Measurements from ENCODE around the gene SLC5A10.
A peak's percentile ranks its signal among the peaks of the same experiment; 100 is the strongest.
"Not testable (repeated sequence)": the region's sequence is repeated elsewhere in the genome, so short reads cannot be mapped to it uniquely, and the experiment has no call there.

Gene SLC5A10

DNA sequence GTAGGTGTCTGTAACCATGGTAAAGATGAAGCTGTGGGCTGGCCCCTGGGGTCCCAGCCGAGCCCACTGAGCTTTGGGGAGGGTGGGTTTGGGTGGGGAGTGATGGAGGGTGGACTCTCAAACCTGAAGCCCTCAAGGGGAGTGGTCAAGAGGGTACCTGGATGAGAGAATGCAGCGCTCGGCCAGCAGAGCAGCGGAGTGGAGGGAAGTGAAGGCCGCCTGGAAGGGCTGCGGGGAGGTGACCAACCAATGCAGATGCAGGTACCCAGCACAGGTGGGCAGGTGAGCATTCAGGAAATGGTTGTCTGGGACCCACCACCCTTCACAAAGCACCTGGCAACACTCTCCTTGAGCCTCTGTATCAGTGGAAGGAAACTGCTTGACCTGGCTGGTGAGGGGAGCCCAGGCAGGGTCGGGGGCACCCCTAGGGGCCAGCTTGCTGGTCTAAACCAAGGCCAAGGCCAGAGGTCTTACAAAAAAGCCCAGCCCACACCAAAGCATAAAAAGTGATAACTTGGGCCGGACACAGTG, 3.4 kb upstream of the SLC5A10 start:
- no peak for DNase-seq

DNA sequence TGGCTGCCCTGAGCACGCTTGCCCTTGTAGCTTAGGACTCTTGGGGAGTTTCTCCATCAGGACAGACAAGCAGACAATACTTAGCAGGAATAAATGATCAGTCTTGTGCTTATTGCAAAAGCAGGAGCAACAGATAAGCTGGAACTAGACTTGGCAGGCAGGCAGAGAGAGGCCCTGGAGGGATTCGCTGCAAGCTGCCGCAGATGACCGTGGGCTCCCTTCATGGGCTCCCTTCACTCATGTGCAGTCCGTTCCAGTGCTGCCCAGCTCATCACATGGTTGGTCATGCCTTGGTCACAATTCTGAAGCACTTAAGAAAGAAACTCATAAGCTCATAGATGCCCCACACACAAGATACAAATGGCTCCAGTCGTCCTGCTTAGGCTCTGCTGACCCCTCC, 2.4 kb upstream of the SLC5A10 start:
- DNase-seq: no peak

DNA sequence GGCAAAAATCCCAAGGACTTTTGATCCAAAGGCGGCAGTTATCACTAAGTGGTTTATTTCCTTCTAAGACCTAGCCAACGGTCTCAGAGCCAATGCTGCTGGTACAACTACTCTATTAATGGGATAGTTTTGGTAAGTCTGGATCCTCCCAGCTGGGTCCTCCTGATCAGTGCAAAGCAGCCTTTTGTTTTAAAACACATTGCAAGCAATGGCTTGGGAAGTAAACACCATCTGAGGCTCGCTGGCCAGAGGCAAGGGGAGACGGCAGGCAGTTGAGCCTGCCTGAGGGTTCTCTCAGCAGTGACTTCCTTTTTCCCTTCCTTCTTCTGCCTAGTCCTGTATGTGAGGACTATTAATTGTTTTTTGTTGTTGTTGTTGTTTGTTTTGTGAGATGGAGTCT, 1.6 kb upstream of the SLC5A10 start:
- DNase-seq: no peak

DNA sequence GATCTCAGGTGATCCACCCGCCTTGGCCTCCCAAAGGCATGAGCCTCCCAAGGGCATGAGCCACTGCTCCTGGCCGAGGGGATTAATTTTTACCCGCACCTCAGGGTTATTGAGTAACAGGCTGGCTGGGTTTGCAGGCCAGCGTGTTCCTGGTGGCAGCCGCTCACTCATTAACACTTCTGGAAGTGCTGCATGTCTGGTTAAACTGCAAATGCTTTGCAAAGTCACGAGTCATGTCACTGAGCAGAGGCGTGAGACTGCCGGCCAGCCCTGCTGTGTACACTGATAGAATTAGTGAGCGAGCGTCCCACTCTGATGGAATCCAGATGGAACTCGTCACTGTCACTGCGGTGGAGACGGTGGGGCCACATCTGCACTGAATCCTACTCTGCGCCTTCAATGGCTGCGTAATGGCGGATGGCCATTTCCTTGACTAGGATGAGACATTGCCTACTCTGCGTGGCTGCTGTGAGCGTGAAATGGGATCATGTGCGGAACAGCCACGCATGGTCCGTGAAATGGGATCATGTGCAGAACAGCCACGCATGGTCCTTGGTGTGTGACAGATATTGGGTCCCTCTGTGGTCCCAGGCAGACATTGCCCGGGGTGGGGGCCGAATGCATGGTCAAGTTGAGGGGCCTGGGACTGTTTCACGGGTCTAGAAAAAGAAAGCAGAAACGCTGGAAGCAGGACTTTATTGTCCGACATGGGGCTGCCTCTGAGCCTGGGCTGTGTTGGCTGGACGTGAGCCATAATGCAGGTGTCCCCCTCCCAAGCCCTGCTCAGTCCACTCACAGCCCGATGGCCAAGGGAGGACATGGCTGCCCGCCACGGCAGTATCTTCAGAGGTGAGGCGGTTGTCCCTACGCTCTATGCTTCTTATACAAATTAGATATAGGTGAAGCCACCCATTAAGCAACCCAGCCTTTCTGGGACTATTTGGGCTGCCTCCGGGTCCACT, 740 bp upstream of the SLC5A10 start:
- DNase-seq: no peak

DNA sequence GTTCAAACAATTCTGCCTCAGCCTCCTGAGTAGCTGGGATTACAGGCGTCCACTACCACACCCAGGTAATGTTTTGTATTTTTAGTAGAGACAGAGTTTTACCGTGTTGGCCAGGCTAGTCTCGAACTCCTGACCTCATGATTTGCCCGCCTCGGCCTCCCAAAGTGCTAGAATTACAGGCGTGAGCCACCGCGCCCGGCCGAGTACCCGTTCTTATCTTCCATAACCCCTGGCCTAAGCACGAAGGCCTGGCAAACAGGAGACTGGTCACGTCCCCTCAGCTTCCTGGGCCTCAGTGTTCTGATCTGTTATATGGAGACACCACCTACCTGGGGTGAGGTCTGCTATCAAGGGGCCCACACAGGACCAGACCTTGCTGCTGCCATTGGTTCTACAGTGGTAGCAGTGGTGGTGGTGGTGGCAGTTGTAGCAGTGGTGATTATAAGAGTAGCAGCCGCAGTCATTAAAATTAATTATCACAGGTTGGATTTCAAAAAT, 1.3 kb downstream of the SLC5A10 start:
- no peak for DNase-seq

DNA sequence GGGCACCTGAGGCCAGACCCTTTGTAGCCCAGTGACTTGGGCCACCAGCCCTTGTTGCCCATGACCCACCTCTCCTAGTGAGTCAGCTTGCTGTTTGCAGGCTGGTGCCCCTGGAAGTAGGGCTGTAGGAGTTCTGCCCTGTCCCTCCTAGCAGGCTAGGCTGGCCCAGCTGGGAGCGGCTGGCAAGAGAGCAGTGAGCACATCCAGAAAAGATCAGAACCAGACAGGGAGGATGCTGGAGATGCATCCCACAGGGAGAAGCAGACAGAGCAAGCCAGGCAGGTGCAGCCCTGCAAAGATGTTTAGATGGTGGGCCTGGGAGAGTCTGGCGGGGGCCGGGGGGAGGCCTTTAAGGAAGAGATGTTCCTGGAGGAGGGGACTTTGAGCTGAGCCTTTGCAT, 2.4 kb downstream of the SLC5A10 start:
- DNase-seq: no peak

DNA sequence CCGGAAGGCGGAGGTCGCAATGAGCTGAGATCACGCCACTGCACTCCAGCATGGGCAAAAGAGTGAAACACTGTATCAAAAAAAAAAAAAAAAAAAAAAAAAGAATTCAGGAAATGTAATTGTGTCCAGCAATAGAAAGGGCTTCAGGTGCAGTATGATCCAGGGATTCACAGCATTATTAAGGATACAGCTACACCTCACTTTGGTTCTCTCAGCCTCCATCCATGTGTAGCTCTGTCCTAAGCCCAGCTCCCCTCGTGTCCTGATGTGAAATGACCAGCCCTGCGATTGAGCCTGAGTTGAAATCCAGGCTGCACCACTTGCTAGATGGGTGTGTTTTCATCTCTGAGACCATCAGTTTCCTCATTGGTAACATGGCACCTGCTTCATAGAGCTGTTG, 3.0 kb downstream of the SLC5A10 start:
- DNase-seq: no peak

DNA sequence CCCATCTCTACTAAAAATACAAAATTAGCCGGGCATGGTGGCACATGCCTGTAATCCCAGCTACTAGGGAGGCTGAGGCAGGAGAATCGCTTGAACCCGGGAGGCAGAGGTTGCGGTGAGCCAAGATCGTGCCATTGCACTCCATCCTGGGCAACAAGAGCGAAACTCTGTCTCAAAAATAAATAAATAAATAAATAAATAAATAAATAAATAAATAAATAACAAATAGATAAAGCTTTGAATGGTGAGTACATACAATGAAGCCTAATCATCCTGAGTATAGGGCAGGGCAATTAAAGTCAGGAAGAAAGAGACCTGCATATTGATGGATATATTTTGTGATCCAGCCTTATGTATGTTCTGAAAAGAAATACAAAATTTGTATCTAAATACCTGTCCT, 4.1 kb downstream of the SLC5A10 start:
- not testable (repeated sequence) for DNase-seq

DNA sequence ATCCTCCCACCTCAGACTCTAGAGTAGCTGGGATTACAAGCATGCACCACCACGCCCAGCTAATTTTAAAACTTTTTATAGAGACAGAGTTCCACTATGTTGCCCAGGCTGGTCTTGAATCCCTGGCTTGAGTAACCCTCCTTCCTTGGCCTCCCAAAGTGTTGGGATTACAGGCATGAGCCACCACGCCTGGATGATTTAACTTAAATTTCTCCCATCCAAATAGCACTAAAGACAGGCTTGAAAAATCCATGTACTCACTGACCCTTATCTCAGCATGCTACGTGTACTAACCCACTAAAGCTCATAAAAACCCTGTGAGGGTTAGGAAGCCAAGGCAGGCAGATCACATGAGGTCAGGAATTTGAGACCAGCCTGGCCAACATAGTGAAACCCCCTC, 4.6 kb downstream of the SLC5A10 start:
- no peak for DNase-seq

DNA sequence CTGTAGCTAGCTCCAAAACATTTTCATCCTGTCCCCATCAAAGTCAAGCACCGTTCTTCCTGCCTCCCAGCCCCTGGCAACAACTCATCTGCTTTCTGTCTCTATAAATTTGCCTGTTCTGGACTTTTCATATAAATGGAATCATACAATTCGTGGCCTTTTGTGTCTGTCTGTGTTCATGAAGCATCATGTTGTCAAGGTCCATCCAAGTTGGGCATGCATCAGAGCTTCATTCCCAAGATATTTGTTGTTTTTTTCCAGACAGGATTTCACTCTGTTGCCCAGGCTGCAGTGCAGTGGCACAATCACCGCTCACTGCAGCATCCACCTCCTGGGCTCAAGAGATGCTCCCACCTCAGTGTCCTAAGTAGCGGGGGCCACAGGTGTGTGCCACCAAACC, 5.9 kb downstream of the SLC5A10 start:
- DNase-seq: no peak

DNA sequence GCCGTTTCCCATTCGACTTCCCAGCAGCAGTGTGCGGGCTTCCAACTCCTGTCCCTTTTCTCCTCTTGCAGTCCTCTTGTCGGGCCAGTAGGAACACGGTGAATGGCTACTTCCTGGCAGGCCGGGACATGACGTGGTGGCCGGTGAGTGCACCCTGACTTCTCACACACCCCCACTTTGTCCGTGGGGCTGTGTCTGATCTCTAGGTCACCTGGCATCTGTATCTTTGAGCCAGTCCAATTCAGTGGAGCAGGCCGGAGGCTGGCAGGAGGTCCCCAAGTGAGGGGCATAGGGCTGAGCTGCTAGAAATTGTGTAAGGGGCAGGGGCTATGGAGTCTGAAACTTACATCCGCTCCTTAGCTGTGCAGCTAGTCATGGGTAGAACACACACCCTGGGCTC, 6.6 kb downstream of the SLC5A10 start:
- no peak for DNase-seq

DNA sequence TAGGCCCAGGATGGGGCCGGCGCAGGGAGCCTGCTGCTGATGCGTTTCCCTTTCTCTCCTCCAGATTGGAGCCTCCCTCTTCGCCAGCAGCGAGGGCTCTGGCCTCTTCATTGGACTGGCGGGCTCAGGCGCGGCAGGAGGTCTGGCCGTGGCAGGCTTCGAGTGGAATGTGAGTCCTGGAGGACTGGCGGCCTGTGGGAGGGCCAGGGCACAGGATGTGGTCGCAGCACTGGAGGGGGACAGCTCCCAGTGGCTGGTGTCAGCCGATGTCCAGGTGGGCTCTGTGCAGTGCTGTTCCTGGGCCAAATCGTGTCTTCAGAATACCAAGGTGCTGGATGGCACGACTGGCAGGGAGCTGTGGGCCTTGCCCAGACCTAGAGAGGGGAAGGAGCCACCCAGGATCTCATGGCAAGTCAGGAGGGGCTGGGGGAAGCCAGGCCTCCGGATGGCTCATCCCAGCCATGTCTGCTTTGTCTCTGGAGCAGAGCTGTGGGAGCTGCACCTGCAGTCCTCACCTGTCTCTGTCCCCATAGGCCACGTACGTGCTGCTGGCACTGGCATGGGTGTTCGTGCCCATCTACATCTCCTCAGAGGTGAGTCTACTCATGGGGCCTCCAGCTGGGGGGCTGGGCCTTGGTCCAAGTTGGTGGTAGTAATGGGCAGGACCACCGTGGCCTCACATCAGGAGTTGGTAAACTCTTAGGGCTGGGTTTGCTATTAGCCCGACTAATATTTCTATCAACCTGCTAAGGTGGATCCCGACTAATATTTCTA, 7.3 kb downstream of the SLC5A10 start:
- DNase-seq: no peak

DNA sequence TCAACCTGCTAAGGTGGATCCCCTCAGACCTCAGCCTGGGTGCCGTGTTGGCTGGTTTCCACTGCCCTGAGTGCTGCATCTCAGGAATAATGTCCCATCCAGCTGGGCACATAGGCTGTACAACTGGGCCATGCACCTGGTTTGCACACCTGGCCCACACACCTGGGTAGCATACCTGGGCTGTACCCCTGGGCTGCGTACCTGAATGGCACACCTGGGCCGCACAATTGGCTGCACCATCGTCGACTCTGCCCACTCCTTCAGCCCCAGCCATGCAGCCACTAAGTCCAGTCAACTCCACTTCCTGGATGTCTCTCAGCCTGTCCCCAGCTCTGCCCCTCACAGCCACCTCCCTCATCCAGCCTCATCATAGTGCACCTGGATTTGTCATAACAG, 7.9 kb downstream of the SLC5A10 start:
- DNase-seq: no peak

DNA sequence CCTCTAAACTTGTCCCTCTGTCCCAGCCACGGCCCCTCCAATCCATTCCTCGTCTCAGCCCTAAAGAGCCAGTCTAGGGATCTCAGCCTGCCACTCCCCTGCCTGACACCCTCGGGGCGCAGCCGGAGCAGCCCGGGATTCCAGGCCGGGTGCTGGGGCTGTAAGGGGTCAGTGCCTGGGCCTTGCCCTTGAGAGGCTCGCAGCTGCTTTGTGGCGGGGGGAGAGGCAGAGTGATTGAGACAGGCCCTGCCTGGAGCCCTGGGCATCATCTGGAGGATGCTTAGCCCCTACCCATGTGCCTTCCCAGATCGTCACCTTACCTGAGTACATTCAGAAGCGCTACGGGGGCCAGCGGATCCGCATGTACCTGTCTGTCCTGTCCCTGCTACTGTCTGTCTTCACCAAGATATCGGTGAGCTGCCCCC, 8.3 kb downstream of the SLC5A10 start:
- DNase-seq: no peak

DNA sequence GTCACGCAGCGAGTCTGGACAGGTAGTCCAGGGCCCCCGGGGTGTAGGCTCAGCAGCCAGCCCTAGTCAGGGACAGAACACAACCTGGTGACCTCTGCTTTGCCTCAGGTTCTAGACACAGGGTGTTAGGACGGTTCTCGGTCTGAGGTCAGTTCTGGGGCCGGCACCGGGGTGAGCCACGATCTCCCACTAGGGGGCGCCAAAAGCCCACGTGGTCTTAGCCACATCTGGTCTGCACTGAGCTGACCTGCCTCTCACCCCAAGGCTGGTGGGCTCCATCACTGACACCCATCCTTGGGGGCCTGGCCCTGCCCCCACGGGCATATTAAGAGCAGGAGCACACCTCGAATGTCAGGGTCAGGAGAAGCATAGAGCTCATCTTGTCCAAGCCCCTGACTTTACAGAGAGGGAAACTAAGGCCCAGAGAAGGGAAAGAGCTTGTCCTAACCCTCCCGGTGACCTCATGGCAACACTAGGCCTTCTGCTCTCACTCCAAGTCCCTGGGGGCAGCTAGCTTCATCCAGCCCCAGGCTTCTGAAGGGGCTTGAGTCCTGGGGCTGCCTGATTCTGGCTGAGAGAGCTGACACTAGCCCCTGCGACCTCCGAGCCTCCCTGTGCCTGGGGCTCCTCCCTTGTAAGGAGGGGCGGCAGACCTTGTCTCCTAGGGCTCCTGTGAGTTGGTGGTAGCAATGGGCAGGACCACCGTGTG, 9.0 kb downstream of the SLC5A10 start:
- peak; percentile 84 for DNase-seq

DNA sequence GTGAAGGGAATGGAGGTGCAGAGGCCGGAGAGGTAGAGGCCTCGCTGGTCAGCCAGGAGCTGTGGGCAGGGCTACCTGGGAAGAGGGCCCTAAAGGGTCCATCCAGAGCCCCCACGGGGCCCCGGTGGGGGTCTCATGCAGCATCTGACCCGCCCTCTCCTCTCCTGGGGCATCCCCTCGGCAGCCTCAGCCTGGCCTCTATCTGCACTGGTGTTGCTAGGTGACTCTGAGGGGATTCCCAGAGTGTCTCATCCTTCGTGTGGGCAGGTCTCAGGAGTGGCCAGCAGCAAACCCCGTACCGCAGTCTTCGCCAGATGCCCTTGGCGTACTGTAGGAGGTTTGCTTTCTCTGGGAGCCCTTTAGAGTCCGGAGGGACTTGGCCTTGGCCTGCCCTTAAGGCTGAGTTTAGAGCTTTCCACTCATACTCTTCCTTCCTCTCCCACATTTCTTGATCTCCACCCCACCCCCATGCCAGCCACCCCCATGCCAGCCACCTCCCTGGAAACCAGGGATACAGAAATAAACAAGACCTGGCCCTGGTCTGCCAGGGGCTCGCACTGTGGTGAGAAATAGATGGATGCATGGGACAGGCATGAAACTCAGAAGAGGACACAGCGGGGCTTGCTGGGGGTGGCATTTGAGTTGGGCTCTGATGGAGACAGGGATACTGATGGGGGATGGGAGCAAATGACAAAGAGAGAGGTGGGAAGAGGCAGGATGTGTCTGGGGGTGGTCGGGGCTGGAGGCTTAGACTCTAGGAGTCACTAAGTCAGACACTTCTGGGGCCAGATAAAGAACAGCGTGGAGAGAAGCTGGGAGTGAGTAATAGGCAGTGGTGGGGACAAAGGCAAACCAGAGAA, 9.9 kb downstream of the SLC5A10 start:
- no peak for DNase-seq

DNA sequence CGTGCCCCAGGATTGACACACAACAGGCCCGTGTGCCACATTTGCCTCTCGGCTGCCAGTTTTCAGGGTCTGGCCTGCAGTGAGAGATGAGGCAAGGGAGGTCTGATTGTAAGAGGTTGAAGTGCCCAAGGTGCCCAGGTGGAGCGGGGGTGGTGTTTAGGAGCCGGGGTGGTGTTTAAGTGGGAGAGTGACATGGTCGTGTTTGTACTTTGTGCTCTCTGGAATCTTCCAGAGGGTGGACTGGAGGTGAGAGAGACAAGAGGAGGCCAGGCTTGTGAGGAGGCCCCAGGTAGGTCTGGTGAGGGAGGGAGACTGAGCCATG, 10.5 kb downstream of the SLC5A10 start:
- no peak for DNase-seq

DNA sequence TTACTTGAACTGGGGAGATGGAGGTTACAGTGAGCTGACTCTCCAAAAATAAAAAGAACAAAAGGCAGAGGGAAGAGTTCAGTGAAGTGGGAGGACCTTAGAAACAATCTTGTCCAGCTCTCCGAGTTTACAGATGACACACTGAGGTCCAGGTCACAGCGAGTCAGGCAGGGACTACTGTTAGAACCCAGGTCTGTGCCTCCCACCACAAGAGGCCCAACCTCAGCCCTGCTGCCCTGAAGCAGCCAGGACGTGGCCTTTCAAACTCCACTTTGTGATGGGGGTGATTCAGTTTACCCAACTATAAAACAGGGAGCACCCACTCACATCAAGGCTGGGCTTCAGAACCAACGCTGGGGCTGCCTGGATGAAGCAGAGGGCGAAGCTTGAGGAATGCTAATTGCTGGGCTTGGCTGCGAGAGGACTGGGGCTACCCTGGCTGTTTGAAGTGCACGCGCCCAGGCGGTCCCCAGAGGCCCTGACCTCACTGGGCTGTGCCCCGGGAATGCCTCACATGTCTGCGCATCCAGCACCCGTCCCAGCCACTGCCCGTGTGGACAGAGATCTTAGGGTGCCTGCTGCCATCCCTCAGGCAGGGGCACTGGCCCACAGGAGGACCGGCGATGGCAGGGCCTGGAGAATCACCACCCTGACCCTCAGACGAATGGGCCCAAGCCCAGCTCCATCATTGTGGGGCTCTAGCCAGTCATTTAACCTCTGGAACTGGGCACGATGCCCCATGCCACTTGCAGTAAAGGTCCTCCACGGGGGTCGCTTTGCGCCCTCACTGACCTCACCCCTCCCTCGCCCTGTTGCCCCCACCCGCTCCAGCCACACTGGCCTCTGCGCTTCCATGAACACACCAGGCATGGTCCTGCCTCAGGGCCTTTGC, 11.4 kb downstream of the SLC5A10 start:
- DNase-seq: no peak

DNA sequence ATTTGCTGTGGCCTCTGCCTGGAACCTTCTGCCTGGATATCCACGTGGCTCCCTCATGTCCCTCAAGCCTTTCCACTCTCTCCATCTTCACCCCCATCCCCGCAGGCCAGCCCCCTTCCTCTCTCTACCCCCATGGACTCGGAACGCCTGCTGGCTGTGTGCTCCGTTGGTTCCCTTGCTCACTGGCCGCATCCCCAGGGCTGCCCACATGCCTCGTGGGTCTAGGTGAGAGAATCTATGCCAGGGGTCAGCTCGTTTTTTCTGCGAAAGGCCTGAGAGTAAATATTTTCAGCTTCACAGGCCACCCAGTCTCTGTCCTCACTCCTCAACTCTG, 12.0 kb downstream of the SLC5A10 start:
- DNase-seq: no peak

DNA sequence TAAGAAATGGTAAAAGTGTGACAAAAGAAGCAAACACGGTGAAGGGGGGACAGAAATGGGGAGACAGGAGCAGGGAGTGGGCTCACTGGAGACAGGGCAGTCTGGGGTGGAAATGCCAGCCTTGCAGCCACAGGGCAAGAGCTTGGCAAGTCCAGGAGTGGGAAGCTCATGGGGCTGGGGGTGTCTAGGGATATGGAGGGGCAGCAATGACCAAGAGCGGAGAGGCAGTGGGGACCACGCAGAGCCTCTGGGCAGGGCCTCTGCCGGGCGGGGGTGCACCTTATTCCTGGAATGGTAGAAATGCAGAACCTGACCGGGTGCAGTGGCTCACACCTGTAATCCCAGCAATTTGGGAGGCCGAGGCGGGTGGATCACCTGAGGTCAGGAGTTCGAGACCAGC, 12.6 kb downstream of the SLC5A10 start:
- DNase-seq: no peak

DNA sequence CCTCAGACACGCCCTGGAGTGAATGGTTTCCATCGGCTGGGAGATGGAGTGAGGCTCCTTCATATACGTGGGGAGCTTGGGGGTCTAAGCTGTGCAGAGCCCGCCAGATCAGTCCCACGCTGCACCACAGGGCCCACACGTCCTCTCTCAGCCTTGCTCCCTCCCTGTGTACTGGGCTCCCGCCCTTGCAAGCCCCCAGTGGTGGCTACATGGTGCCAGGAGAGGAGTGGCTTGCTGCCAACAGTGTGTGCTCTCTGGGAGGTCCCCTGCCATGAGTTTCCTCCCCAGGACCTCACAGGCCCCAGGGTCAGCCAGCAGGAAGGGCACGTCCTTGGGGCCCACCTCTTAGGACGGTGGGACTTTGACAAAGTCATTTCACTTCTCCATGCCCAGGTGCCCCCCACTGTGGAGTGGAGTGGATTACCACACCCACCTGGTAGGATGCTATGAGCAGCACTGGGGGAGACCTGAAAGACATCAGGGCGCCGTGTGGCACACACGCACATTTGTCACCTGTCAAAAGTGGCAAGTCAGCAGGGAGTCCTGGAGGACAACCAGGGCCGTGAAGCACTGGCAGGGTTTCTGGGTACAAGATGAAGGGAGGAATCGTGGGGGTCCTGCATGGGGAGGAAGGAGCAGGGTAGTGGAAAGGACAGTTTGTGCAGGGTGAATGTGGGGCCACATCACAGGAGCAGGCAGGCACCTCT, 13.7 kb downstream of the SLC5A10 start:
- no peak for DNase-seq

All from hematopoietic multipotent progenitor cell treated with erythropoietin and hydrocortisone succinate and interleukin-3 and kit ligand, for 4 days (in vitro differentiated cells).